Myocyte (in vitro differentiated cells): ENCODE results near the gene PRMT3. TPM values are rescaled to one million over a fixed set of nuclear protein-coding genes. Genes with fewer than 3 reads are reported as not detected.
"Not testable (repeated sequence)": the region's sequence is repeated elsewhere in the genome, so short reads cannot be mapped to it uniquely, and the experiment has no call there.

Experiments used
- DNase-seq: peaks from one replicate; pipeline ENCODE4 v3.0.0-alpha.2; 2012; ENCODE audit warnings: low read depth
- total RNA-seq: library from RNA; depleted of rRNA; stranded (reverse); fragments of >200 nt; gene quantifications from 2 replicates; pipeline ENCODE4 v1.2.3, GENCODE V29; 2014

The PRMT3 gene
- total RNA-seq, 1 donor from 2014 or later: 18.6 TPM

- no peak for DNase-seq
Measured at GRCh38 chr11:20497124-20497792, 109.7 kb downstream of the PRMT3 start.

GRCh38 chr11:20501252-20501651 is 113.7 kb downstream of the PRMT3 start:
- no peak for DNase-seq

DNA sequence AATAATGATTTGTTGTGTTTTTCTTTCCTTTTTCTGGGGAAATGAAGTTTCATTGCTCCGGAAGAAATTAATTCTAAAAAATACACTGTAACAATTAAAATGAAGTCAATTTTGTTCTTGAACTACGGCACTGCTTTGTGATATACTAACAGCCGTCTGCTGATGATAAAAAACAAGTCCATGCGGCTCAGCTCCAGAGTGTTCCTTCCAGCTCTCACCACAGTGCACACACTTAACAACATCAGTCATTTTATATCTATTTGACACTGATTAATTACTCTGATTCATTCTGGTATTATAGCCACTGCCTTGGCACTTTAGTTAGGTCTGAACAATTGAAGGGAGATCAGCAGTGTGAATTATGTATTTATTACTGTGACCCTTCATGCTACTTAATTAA is 114.5 kb downstream of the PRMT3 start:
- no peak for DNase-seq

DNA sequence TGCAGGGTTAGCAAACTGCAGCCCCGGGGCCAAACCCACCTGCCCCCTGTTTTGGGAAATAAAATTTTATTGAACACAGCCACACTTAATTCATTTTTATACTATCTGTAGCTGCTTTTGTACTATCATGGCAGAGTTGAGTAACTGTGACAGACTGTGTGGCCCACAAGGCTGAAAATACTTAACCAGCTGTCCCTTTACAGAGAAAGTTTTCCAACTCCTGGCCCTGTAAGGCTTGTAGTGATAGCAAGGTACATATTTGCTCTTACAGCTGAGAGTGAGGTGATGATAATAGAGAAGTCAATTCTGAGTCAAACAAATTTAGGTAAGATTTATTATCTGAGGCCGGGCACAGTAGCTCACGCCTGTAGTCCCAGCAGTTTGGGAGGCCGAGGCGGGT is 124.5 kb downstream of the PRMT3 start:
- DNase-seq: peak; percentile 7

GRCh38 chr11:20512869-20513268 is 125.4 kb downstream of the PRMT3 start:
- DNase-seq: no peak

- no peak for DNase-seq
Measured at GRCh38 chr11:20518323-20518834, 130.9 kb downstream of the PRMT3 start.

DNA sequence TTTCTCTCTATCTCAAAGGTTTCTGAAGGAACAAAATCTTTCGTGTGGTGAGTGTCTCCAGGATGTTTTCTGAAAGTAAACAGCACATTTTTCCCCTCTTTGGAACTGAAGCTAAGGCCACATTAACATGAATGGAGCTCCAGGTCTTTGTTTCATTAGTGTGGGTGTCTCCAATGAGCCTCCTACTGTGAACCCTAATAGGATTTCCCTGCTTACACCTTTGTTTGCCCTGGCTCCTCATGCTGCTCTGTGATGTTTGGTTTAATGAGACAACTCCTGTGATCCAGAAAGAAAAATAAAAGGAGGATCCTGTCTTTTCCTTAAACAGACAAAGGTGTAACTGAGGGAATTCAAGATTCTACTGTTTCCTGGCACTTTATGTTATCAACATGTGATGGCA is 135.0 kb downstream of the PRMT3 start:
- no peak for DNase-seq

DNA sequence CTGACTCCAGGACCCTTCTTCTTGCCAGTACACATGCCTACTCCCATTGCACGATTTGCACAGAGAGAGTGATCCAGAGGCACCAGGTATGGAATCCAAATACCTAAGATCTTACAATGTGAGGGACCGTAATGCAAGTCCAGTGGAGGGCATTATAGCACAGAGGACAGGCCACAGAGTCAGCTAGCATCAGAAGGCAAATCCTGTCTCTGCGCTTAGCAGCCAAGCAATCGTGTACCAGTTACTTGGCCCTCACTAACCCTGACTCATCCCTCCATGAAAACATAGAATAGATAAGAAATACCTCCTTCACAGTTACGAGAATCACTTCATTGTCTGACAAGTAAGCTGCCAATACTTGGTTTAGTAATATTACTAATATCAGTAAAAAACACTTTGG is 142.2 kb downstream of the PRMT3 start:
- DNase-seq: no peak

GRCh38 chr11:20530942-20531703 is 143.6 kb downstream of the PRMT3 start:
- DNase-seq: no peak

GRCh38 chr11:20535271-20535881 is 147.9 kb downstream of the PRMT3 start:
- no peak for DNase-seq

DNA sequence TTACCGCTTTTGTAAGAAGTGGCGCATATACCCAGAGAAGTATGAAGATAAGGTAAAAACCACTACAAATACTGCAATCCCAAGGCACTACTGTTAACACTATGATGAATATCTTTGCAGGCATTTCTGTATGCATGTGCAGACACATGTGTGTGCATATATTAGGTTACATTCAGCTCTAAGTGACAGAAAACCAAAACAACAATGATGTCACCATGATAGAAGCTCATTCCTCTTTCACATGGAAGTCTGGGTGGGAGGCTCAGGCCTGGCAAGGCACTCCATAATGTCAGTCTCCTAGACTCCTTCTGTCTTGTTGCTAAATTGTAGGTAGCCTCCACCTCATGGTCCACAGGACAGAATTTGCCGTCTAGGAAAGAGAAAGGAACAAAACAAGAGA is 148.8 kb downstream of the PRMT3 start:
- DNase-seq: no peak

DNA sequence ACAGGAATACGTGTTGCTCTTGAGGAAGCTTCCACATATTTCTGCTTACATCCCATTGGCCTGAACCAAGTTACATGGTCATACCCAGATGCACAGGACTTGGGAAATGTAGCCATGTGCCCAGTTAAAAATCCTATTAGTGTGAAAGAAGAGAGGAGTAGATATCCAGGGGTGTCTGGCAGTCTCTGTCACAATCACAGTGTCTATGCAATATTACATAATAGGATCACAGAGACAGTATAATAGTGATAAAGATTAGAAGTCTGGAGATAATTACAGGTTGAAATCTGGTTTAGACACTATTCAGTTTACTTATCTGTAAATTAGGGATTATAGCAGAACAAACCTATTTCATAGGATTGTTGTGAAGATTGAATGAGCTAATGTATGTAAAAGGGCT is 149.3 kb downstream of the PRMT3 start:
- no peak for DNase-seq

- no peak for DNase-seq
Measured at GRCh38 chr11:20541503-20541902, 154.0 kb downstream of the PRMT3 start.

DNA sequence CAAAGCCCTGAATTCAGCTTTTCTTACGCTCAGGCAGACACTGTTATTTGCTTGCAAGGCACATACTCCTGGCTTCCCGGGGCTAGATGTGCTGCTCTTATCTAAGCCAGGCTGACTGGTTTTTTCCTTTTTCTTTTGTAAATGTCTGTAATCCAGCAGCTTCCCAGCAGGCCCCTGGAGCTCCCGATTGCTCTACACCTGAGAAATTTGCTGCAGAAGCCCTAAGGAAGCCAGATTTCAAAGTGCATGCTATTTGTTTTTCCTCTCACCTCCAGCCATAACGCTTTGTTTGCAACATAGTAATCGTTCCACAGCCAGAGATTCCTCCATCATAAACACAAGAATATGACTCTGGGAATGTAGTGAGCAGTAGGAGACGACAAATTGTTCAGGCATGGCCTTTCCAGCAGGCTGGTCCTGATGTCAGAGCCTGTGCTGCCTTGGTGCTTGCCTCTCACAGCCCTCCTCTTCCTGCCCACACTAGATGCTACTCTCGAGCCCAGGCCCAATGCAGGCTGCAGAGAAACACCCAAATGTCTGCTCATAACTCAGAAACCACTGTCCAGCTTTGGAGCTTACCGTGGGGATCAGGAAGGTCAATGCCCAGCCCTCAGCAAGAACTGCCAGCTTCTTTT is 157.2 kb downstream of the PRMT3 start:
- DNase-seq: no peak

GRCh38 chr11:20547411-20547810 is 159.9 kb downstream of the PRMT3 start:
- DNase-seq: no peak

DNA sequence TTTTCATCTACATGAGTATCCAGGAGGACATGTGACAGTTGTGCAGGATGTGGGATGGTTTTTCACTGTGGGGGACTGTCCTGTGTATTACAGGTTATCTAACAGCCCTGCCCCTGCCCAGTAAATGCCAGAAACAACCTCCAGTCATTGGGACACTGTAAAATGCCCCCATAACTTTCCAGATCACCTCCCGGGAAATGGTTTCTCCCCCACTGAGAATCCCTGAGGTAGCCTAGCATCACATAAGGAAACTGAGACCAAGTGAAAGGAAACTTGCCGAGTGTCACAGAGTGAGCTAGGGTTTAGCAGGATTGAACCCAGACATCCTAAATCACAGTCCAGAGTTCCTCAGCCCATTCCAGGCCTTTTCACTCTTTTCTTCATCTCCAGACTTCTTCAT is 163.6 kb downstream of the PRMT3 start:
- no peak for DNase-seq

DNA sequence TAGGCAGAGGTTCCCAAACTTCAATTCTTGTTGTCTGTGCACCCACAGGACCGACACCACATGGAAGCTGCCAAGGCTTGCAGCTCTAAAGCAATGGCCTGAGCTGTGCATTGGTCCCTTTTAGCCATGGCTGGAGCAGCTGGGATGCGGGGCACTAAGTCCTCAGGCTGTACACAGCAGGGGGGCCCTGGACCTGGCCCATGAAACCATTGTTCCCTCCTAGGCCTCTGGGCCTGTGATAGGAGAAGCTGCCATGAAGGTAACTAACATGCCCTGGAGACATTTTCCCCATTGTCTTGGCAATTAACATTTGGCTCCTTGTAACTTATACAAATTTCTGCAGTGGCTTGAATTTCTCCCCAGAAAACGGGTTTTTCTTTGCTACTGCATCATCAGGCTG is 168.3 kb downstream of the PRMT3 start:
- DNase-seq: no peak

- not testable (repeated sequence) for DNase-seq
Measured at GRCh38 chr11:20556396-20556795, 168.9 kb downstream of the PRMT3 start.

DNA sequence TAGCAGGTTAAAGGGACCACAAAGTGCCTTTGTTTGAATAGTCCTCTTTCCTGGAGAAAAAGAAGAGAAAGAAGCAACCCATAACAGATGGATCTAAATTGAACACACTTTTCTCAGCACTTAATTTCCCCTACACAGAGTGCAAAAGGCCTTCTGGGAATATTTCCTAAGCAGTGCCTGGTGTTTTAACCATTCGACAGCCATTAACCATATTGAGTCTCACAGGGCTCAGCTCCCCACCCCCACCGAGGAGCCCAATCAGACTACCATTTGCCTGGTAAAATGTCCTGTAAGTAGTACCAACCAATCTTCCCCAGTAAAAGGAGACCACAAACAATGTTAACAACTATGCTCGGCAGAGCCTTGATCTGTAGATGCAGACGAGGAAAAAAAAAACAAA is 171.2 kb downstream of the PRMT3 start:
- no peak for DNase-seq
